OCI-LY7 (cell line): Measurements from ENCODE around the gene HRK. TPM values are rescaled to one million over a fixed set of nuclear protein-coding genes. Genes with fewer than 3 reads are reported as not detected.

Experiments used
- BruUV-seq: library from RNA; stranded (reverse); fragments of 400-500 nt; replicated peaks from 2 replicates; lab custom pipeline; 2021; lab: Mats Ljungman, UMichigan
- CTCF ChIA-PET: fragments of 300-600 bp; sonication (Branson Sonifier 250); formaldehyde crosslinking; loops from one replicate; lab custom pipeline; 2022; ENCODE audit warnings: antibody characterized with exemption; ENCODE audit not compliant: unreplicated experiment; lab: Charles Lee
- POLR2A ChIA-PET: fragments of 300-600 bp; sonication (Branson Sonifier 250); formaldehyde crosslinking; loops from one replicate; lab custom pipeline; 2022; ENCODE audit warnings: antibody characterized with exemption; lab: Charles Lee
- DNase-seq: peaks from one replicate; pipeline ENCODE4 v3.0.0-alpha.2; 2015; ENCODE audit warnings: low spot score
- H2AFZ ChIP-seq: fragments of 200-600 bp; sonication (generic), shearing (Covaris generic); 2 replicates; pipeline ENCODE4 v1.6.1; 2014; ENCODE audit warnings: mild to moderate bottlenecking, antibody characterized with exemption, low read length, moderate library complexity
- H3K27ac ChIP-seq: fragments of 200-600 bp; sonication (generic); 2 replicates; pipeline ENCODE4 v1.5.1; 2014; ENCODE audit warnings: mixed run types, low read depth, mild to moderate bottlenecking, moderate library complexity, low read length, inconsistent platforms; ENCODE audit not compliant: poor library complexity, severe bottlenecking
- H3K36me3 ChIP-seq: fragments of 200-600 bp; sonication (generic); 2 replicates; pipeline ENCODE4 v1.6.1; 2014; ENCODE audit warnings: mild to moderate bottlenecking, antibody characterized with exemption, low read length, moderate library complexity, mixed read lengths; ENCODE audit not compliant: insufficient read depth
- H3K4me1 ChIP-seq: fragments of 200-600 bp; sonication (generic); 2 replicates; pipeline ENCODE4 v1.5.1; 2014; ENCODE audit warnings: mild to moderate bottlenecking, low read length; ENCODE audit not compliant: insufficient read depth, poor library complexity, severe bottlenecking
- H3K4me2 ChIP-seq: fragments of 200-600 bp; sonication (generic); 2 replicates; pipeline ENCODE4 v1.6.1; 2014; ENCODE audit warnings: mild to moderate bottlenecking, low read length
- H3K4me3 ChIP-seq: fragments of 200-600 bp; sonication (generic); 2 replicates; pipeline ENCODE4 v1.5.1; 2014; ENCODE audit warnings: mild to moderate bottlenecking, low read depth, low read length; ENCODE audit not compliant: poor library complexity, severe bottlenecking
- H3K79me2 ChIP-seq: fragments of 200-600 bp; sonication (generic); 2 replicates; pipeline ENCODE4 v1.6.1; 2016; ENCODE audit warnings: low read depth, mild to moderate bottlenecking, low read length, moderate library complexity, mixed read lengths; ENCODE audit not compliant: insufficient read depth
- H3K9me2 ChIP-seq: fragments of 200-600 bp; sonication (generic); 2 replicates; pipeline ENCODE4 v1.6.1; 2016; ENCODE audit warnings: mild to moderate bottlenecking, low read length, mixed read lengths; ENCODE audit not compliant: insufficient read depth
- H3K9me3 ChIP-seq: fragments of 200-600 bp; sonication (generic); 2 replicates; pipeline ENCODE4 v1.6.1; 2014; ENCODE audit warnings: mild to moderate bottlenecking, mixed run types, low read length, mixed read lengths
- H4K20me1 ChIP-seq: fragments of 200-600 bp; sonication (generic); 2 replicates; pipeline ENCODE4 v1.6.1; 2014; ENCODE audit warnings: mild to moderate bottlenecking, antibody characterized with exemption, low read length, moderate library complexity, mixed read lengths; ENCODE audit not compliant: insufficient read depth
- CTCF ChIP-seq: fragments of 200-600 bp; sonication (generic); conservative IDR thresholded peaks from 2 replicates; pipeline ENCODE4 v1.5.1; 2014; ENCODE audit warnings: mild to moderate bottlenecking, antibody characterized with exemption, low read length, moderate library complexity, mixed read lengths
- EZH2phosphoT487 ChIP-seq: fragments of 200-600 bp; sonication (generic); IDR thresholded peaks from 2 replicates; pipeline ENCODE4 v1.6.1; 2018; ENCODE audit warnings: low read depth, borderline replicate concordance, mild to moderate bottlenecking, mixed run types, antibody characterized with exemption, low read length, moderate library complexity, mixed read lengths
- intact Hi-C: fragments of 100-400 bp; cut with micrococcal nuclease; formaldehyde crosslinking; loops from one replicate; pipeline ENCODE4 v1.10.0; 2022; ENCODE audit not compliant: unreplicated experiment
- total RNA-seq, 2 experiments: library from RNA; depleted of rRNA in 1 of 2; stranded (reverse); fragments of >200 nt in 1 of 2; shearing (Covaris generic) in 1 of 2; gene quantifications; 2 replicates each; pipeline ENCODE4 v1.2.3, GENCODE V29; 2014 to 2022

The HRK gene
- total RNA-seq, 2 experiments from 2014 or later = 16.5 to 17.8 TPM

GRCh38 chr12:116926283-116927243, 45.3 kb upstream of the HRK start:
- Histone ChIP-seq H3K4me1 (peaks cover 33% of the 10 kb centered on the region), H3K36me3 (peaks cover 40% of the 10 kb centered on the region), H2AFZ (no peak overlapping the region), H3K9me3 (no peaks in the 10 kb centered on the region), H3K4me2 (no peak overlapping the region), H3K79me2 (no peaks in the 10 kb centered on the region), H3K9me2 (no peaks in the 10 kb centered on the region), H3K27ac (no peak overlapping the region), H4K20me1 (0 out of 2 replicates have a peak, but pooled peaks cover 7% of the 10 kb centered on the region), H3K4me3 (no peak overlapping the region)
- CTCF ChIA-PET = no interaction called here
- intact Hi-C loops = no loop called here
- no TSS peak for BruUV-seq
- DNase-seq = no peak
- TF ChIP-seq EZH2phosphoT487 (no peak), CTCF (no peak)
- POLR2A ChIA-PET = interaction anchor here (0.8 to 1.2 kb wide), 2 partner anchors 12 to 16 kb away, joined by 4 read pairs; no protein-coding TSS in a partner anchor

GRCh38 chr12:116924558-116925453, 43.6 kb upstream of the HRK start:
- no peaks in the 10 kb centered on the region for H3K9me2 ChIP-seq
- peaks cover 44% of the 10 kb centered on the region for H3K4me1 ChIP-seq
- peak overlapping the region; percentile 6 for H3K4me3 ChIP-seq
- intact Hi-C loops = no loop called here
- peaks cover 7% of the 10 kb centered on the region; the same call in 1 of the 2 replicates for H4K20me1 ChIP-seq
- no peaks in the 10 kb centered on the region for H3K9me3 ChIP-seq
- peak overlapping the region; percentile 37 for H3K27ac ChIP-seq
- DNase-seq = peak; percentile 83
- no peak overlapping the region for H2AFZ ChIP-seq
- no peaks in the 10 kb centered on the region for H3K79me2 ChIP-seq
- peak overlapping the region; percentile 52 for H3K4me2 ChIP-seq
- ChIA-PET POLR2A (interaction anchor here (0.7 to 1.4 kb wide), 3 partner anchors 12 to 56 kb away, joined by 3 to 4 read pairs (median 4); no protein-coding TSS in a partner anchor), CTCF (interaction anchor here (1.5 kb wide), 1 partner anchor 11 kb away, joined by 4 read pairs; no protein-coding TSS in a partner anchor)
- TF ChIP-seq CTCF (no peak), EZH2phosphoT487 (no peak)
- no TSS peak for BruUV-seq
- H3K36me3 ChIP-seq = peaks cover 23% of the 10 kb centered on the region; the same call in 1 of the 2 replicates
